BLaER1 (cell line): ENCODE measurements around the gene TOGARAM1.

Source experiments
- H3K27ac ChIP-seq: shearing (Covaris generic); formaldehyde crosslinking; 2 replicates; pipeline ENCODE4 v1.8.1; 2022
- H3K27me3 ChIP-seq: shearing (Covaris generic); formaldehyde crosslinking; 2 replicates; pipeline ENCODE4 v1.8.1; 2022
- H3K36me3 ChIP-seq: shearing (Covaris generic); formaldehyde crosslinking; 2 replicates; pipeline ENCODE4 v1.8.1; 2022
- H3K4me1 ChIP-seq: shearing (Covaris generic); formaldehyde crosslinking; 2 replicates; pipeline ENCODE4 v1.8.1; 2022
- H3K4me2 ChIP-seq: shearing (Covaris generic); formaldehyde crosslinking; 2 replicates; pipeline ENCODE4 v1.8.1; 2022
- H3K4me3 ChIP-seq: shearing (Covaris generic); formaldehyde crosslinking; 2 replicates; pipeline ENCODE4 v1.8.1; 2022
- H3K9ac ChIP-seq: shearing (Covaris generic); formaldehyde crosslinking; 2 replicates; pipeline ENCODE4 v1.8.1; 2022
- H3K9me3 ChIP-seq: shearing (Covaris generic); formaldehyde crosslinking; 2 replicates; pipeline ENCODE4 v1.8.1; 2022
- H4K20me1 ChIP-seq: shearing (Covaris generic); formaldehyde crosslinking; 2 replicates; pipeline ENCODE4 v1.8.1; 2022
- Cebpa-rat ChIP-seq: shearing (Covaris generic); IDR thresholded peaks from 2 replicates; pipeline ENCODE4 v1.8.1; 2022

TOGARAM1 gene

GRCh38 chr14:45015133-45015532 lies 53.1 kb downstream of the TOGARAM1 start:
- Histone ChIP-seq H3K9me3 (0 out of 2 replicates have a peak, but pooled peaks cover 3% of the 10 kb centered on the region), H3K4me2 (no peak overlapping the region), H4K20me1 (no peaks in the 10 kb centered on the region), H3K36me3 (peaks cover 20% of the 10 kb centered on the region), H3K27me3 (no peaks in the 10 kb centered on the region), H3K4me3 (no peak overlapping the region), H3K9ac (no peak overlapping the region), H3K27ac (no peak overlapping the region), H3K4me1 (no peaks in the 10 kb centered on the region)
- TF ChIP-seq Cebpa-rat, result no peak

- Histone ChIP-seq H3K4me1 (no peaks in the 10 kb centered on the region), H3K27me3 (no peaks in the 10 kb centered on the region), H3K36me3 (peaks cover 35% of the 10 kb centered on the region), H3K4me2 (no peak overlapping the region), H3K27ac (no peak overlapping the region), H4K20me1 (no peaks in the 10 kb centered on the region), H3K9me3 (no peaks in the 10 kb centered on the region), H3K4me3 (no peak overlapping the region), H3K9ac (no peak overlapping the region)
- no peak for TF ChIP-seq Cebpa-rat
Observed at GRCh38 chr14:45028107-45028626, 66.2 kb downstream of the TOGARAM1 start.

- H3K4me2 ChIP-seq, result no peak overlapping the region
- H3K9me3 ChIP-seq, result peaks cover 33% of the 10 kb centered on the region
- no peaks in the 10 kb centered on the region for H3K4me1 ChIP-seq
- H3K27ac ChIP-seq, result no peak overlapping the region
- no peak for TF ChIP-seq Cebpa-rat
- H3K36me3 ChIP-seq, result peaks cover 54% of the 10 kb centered on the region
- no peaks in the 10 kb centered on the region for H3K27me3 ChIP-seq
- no peaks in the 10 kb centered on the region for H4K20me1 ChIP-seq
- no peak overlapping the region for H3K9ac ChIP-seq
- no peak overlapping the region for H3K4me3 ChIP-seq
Observed at GRCh38 chr14:45034730-45035129, 72.7 kb downstream of the TOGARAM1 start.

- peaks cover 43% of the 10 kb centered on the region for H3K36me3 ChIP-seq
- H3K4me3 ChIP-seq, result no peak overlapping the region
- H3K27me3 ChIP-seq, result no peaks in the 10 kb centered on the region
- no peaks in the 10 kb centered on the region for H4K20me1 ChIP-seq
- no peak overlapping the region for H3K9ac ChIP-seq
- no peak overlapping the region for H3K4me2 ChIP-seq
- peaks cover 33% of the 10 kb centered on the region for H3K9me3 ChIP-seq
- TF ChIP-seq Cebpa-rat, result no peak
- no peak overlapping the region for H3K27ac ChIP-seq
- no peaks in the 10 kb centered on the region for H3K4me1 ChIP-seq
Observed at GRCh38 chr14:45038256-45038655, 76.3 kb downstream of the TOGARAM1 start.

GRCh38 chr14:45038865-45039264 lies 76.9 kb downstream of the TOGARAM1 start:
- Histone ChIP-seq H3K4me2 (no peak overlapping the region), H4K20me1 (no peaks in the 10 kb centered on the region), H3K27ac (no peak overlapping the region), H3K9ac (no peak overlapping the region), H3K36me3 (peaks cover 40% of the 10 kb centered on the region), H3K27me3 (no peaks in the 10 kb centered on the region), H3K9me3 (peaks cover 33% of the 10 kb centered on the region), H3K4me3 (no peak overlapping the region), H3K4me1 (no peaks in the 10 kb centered on the region)
- TF ChIP-seq Cebpa-rat, result no peak

GRCh38 chr14:45039390-45039789 lies 77.4 kb downstream of the TOGARAM1 start:
- H3K4me3 ChIP-seq, result no peak overlapping the region
- no peaks in the 10 kb centered on the region for H4K20me1 ChIP-seq
- no peak overlapping the region for H3K9ac ChIP-seq
- no peaks in the 10 kb centered on the region for H3K27me3 ChIP-seq
- no peaks in the 10 kb centered on the region for H3K4me1 ChIP-seq
- H3K36me3 ChIP-seq, result peaks cover 35% of the 10 kb centered on the region
- no peak overlapping the region for H3K27ac ChIP-seq
- peaks cover 33% of the 10 kb centered on the region for H3K9me3 ChIP-seq
- no peak overlapping the region for H3K4me2 ChIP-seq
- no peak for TF ChIP-seq Cebpa-rat

GRCh38 chr14:45041641-45042040 lies 79.7 kb downstream of the TOGARAM1 start:
- H3K4me2 ChIP-seq, result no peak overlapping the region
- H3K4me1 ChIP-seq, result no peaks in the 10 kb centered on the region
- no peaks in the 10 kb centered on the region for H3K27me3 ChIP-seq
- H3K4me3 ChIP-seq, result no peak overlapping the region
- TF ChIP-seq Cebpa-rat, result no peak
- H4K20me1 ChIP-seq, result no peaks in the 10 kb centered on the region
- H3K36me3 ChIP-seq, result peaks cover 39% of the 10 kb centered on the region
- no peak overlapping the region for H3K9ac ChIP-seq
- H3K9me3 ChIP-seq, result peaks cover 32% of the 10 kb centered on the region
- H3K27ac ChIP-seq, result no peak overlapping the region

- H3K36me3 ChIP-seq, result peaks cover 20% of the 10 kb centered on the region
- H3K9ac ChIP-seq, result no peak overlapping the region
- no peak for TF ChIP-seq Cebpa-rat
- H3K4me1 ChIP-seq, result no peaks in the 10 kb centered on the region
- no peak overlapping the region for H3K4me3 ChIP-seq
- no peak overlapping the region for H3K27ac ChIP-seq
- no peak overlapping the region for H3K4me2 ChIP-seq
- no peaks in the 10 kb centered on the region for H3K27me3 ChIP-seq
- H4K20me1 ChIP-seq, result no peaks in the 10 kb centered on the region
- peaks cover 2% of the 10 kb centered on the region for H3K9me3 ChIP-seq
Observed at GRCh38 chr14:45044638-45045037, 82.6 kb downstream of the TOGARAM1 start.

GRCh38 chr14:45048385-45048784 lies 86.4 kb downstream of the TOGARAM1 start:
- no peaks in the 10 kb centered on the region for H4K20me1 ChIP-seq
- peaks cover 28% of the 10 kb centered on the region for H3K36me3 ChIP-seq
- H3K4me2 ChIP-seq, result no peak overlapping the region
- no peak overlapping the region for H3K9ac ChIP-seq
- no peaks in the 10 kb centered on the region for H3K27me3 ChIP-seq
- TF ChIP-seq Cebpa-rat, result no peak
- no peak overlapping the region for H3K27ac ChIP-seq
- no peaks in the 10 kb centered on the region for H3K9me3 ChIP-seq
- H3K4me1 ChIP-seq, result no peaks in the 10 kb centered on the region
- no peak overlapping the region for H3K4me3 ChIP-seq

- TF ChIP-seq Cebpa-rat, result no peak
- H3K27ac ChIP-seq, result no peak overlapping the region
- H4K20me1 ChIP-seq, result no peaks in the 10 kb centered on the region
- H3K4me2 ChIP-seq, result no peak overlapping the region
- H3K27me3 ChIP-seq, result no peaks in the 10 kb centered on the region
- no peak overlapping the region for H3K9ac ChIP-seq
- H3K9me3 ChIP-seq, result no peaks in the 10 kb centered on the region
- no peak overlapping the region for H3K4me3 ChIP-seq
- H3K36me3 ChIP-seq, result peaks cover 38% of the 10 kb centered on the region
- H3K4me1 ChIP-seq, result no peaks in the 10 kb centered on the region
Observed at GRCh38 chr14:45051180-45051579, 89.2 kb downstream of the TOGARAM1 start.

GRCh38 chr14:45051896-45052295 lies 89.9 kb downstream of the TOGARAM1 start:
- H3K4me1 ChIP-seq, result no peaks in the 10 kb centered on the region
- H3K36me3 ChIP-seq, result peaks cover 31% of the 10 kb centered on the region
- H3K4me2 ChIP-seq, result no peak overlapping the region
- no peaks in the 10 kb centered on the region for H3K9me3 ChIP-seq
- TF ChIP-seq Cebpa-rat, result no peak
- H3K27me3 ChIP-seq, result no peaks in the 10 kb centered on the region
- no peak overlapping the region for H3K27ac ChIP-seq
- no peak overlapping the region for H3K4me3 ChIP-seq
- H3K9ac ChIP-seq, result no peak overlapping the region
- H4K20me1 ChIP-seq, result no peaks in the 10 kb centered on the region
